ENCODE data around the gene OSBP2. TPM values are rescaled to one million over a fixed set of nuclear protein-coding genes. Genes with fewer than 3 reads are reported as not detected.

OSBP2 gene
- total RNA-seq, 1 donor from 2014 or later: 0.58 TPM

DNA sequence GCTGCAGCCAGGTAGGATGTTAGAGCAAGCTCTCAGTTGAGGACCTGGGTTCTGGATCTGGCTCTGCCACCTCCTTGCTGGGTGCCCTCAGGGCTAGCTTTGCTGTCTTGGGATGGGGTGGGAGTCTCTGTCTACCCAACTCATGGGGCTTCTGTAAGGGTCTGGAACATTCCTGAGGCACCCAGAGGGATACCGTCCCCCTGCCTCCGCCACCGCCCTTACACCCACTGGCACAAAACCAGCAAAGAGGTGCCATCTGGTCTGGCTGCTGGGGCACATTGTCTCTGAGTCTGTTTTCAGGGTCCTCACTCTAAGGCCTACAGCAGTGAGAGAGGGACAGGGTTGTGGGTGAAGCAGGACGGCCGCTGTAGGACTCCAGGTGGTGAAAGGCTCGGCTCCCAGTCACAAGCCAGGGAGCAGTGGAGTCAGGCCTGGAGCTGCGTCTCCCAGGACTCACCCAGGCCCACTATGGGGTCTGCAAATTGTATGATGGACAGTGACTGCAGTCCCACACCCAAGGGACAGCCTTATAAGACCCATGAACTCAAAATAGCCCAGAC is 189.0 kb downstream of the OSBP2 start:
- Histone ChIP-seq H3K27ac (no peak overlapping the region), H3K4me2 (no peak overlapping the region), H3K79me2 (ENCODE audit: low read depth) (no peaks in the 10 kb centered on the region), H3K4me3 (no peak overlapping the region), H2AFZ (replicated peaks) (no peak overlapping the region), H3K4me1 (peaks cover 16% of the 10 kb centered on the region), H4K20me1 (ENCODE audit: low read depth) (no peaks in the 10 kb centered on the region), H3K9ac (no peak overlapping the region), H3K36me3 (no peaks in the 10 kb centered on the region), H3F3A (ENCODE audit: low read depth) (no peaks in the 10 kb centered on the region), H3K9me3 (ENCODE audit: low read depth) (no peaks in the 10 kb centered on the region), H3K27me3 (no peaks in the 10 kb centered on the region)
- Mint-ChIP-seq H3K36me3 (peaks cover 1% of the 10 kb centered on the region), H3K9me3 (no peaks in the 10 kb centered on the region), H3K27me3 (ENCODE audit: insufficient read depth, low read depth) (peaks cover 8% of the 10 kb centered on the region), H3K4me3 (no peak overlapping the region), H3K27ac (no peak overlapping the region), H3K4me1 (peaks cover 10% of the 10 kb centered on the region)
- TF ChIP-seq, protein P1, sequence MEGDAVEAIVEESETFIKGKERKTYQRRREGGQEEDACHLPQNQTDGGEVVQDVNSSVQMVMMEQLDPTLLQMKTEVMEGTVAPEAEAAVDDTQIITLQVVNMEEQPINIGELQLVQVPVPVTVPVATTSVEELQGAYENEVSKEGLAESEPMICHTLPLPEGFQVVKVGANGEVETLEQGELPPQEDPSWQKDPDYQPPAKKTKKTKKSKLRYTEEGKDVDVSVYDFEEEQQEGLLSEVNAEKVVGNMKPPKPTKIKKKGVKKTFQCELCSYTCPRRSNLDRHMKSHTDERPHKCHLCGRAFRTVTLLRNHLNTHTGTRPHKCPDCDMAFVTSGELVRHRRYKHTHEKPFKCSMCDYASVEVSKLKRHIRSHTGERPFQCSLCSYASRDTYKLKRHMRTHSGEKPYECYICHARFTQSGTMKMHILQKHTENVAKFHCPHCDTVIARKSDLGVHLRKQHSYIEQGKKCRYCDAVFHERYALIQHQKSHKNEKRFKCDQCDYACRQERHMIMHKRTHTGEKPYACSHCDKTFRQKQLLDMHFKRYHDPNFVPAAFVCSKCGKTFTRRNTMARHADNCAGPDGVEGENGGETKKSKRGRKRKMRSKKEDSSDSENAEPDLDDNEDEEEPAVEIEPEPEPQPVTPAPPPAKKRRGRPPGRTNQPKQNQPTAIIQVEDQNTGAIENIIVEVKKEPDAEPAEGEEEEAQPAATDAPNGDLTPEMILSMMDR (IDR thresholded peaks at IDR 0.05): no peak
- TF ChIP-seq EZH2 (IDR thresholded peaks at IDR 0.05) (no peak), EZH2phosphoT487 (IDR thresholded peaks at IDR 0.05) (no peak)
- DNase-seq (ENCODE audit: low spot score): no peak

DNA sequence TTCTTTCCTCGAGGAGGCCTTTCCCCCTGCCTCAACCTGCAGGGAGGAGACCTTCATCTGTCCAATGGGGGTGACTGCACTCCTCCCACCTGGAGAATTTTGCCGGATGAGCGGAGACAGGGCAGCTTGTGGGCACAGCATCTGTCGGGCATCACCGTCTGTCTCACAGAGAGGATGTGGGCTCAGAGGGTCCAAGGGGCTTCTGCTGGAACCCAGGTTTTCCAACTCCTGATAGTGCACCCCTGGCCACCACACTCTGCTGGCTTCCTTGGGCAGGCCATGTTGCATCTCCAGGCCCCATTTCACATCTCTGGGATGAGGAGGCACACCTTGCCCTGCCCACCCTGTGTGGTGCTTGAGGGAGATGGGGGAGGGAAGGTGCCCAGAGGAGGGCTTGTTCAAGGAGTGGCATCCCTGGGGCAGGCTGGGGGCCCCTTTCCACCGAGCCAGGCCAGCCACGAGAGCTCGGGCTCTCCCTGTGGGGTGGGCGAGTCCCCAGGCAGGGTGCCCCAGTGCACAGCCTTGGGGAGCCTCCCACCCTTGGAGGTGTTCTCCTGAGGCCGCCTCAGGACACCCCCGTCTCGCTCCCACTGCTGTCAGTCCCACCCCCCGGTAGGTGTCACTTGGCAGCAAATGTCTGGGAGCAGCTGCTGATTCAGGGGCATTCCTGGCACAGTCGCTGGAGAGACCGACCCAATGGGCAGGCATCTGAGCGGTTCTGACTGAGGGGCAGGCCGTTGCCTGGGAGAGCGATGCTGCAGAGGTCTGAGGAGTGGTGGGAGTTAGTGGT is 189.7 kb downstream of the OSBP2 start:
- H2AFZ ChIP-seq (replicated peaks): no peak overlapping the region
- H3K4me3 Mint-ChIP-seq: no peak overlapping the region
- peaks cover 5% of the 10 kb centered on the region for H3K27me3 Mint-ChIP-seq (ENCODE audit: insufficient read depth, low read depth)
- no peaks in the 10 kb centered on the region for H3K36me3 ChIP-seq
- no peak overlapping the region for H3K4me3 ChIP-seq
- H3K27ac Mint-ChIP-seq: no peak overlapping the region
- H3K27ac ChIP-seq: no peak overlapping the region
- H3K4me2 ChIP-seq: no peak overlapping the region
- no peak overlapping the region for H3K9ac ChIP-seq
- DNase-seq (ENCODE audit: low spot score): no peak
- H4K20me1 ChIP-seq (ENCODE audit: low read depth): no peaks in the 10 kb centered on the region
- no peak for TF ChIP-seq EZH2 (IDR thresholded peaks at IDR 0.05)
- TF ChIP-seq, protein P1 (IDR thresholded peaks at IDR 0.05): no peak
- no peak for TF ChIP-seq EZH2phosphoT487 (IDR thresholded peaks at IDR 0.05)
- no peaks in the 10 kb centered on the region for H3K79me2 ChIP-seq (ENCODE audit: low read depth)
- H3K36me3 Mint-ChIP-seq: peaks cover 4% of the 10 kb centered on the region
- H3K4me1 Mint-ChIP-seq: peaks cover 4% of the 10 kb centered on the region
- H3K27me3 ChIP-seq: no peaks in the 10 kb centered on the region
- peaks cover 16% of the 10 kb centered on the region for H3K4me1 ChIP-seq
- H3K9me3 Mint-ChIP-seq: no peaks in the 10 kb centered on the region
- H3K9me3 ChIP-seq (ENCODE audit: low read depth): no peaks in the 10 kb centered on the region
- no peaks in the 10 kb centered on the region for H3F3A ChIP-seq (ENCODE audit: low read depth)

DNA sequence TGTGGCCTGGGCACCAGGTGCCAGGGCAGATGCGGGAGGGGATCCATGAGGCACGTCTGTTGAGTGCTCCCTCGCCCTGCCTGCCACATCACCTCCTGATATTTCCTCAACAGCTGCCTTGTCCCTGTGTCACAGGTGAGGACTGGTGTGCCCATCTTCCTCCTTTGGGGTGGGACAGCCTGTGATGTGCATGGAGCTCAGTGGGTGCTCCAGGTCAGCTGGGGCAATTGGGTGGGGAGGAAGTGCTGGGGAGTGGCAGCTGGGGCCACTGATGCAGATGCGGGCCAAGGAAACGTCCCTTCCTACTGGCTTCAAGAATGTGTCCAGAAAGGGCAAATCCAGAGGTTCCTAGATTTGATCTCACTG is 190.3 kb downstream of the OSBP2 start:
- Histone ChIP-seq H3K79me2 (ENCODE audit: low read depth) (no peaks in the 10 kb centered on the region), H3K36me3 (no peaks in the 10 kb centered on the region), H3K4me3 (no peak overlapping the region), H3K9me3 (ENCODE audit: low read depth) (no peaks in the 10 kb centered on the region), H3K27ac (no peak overlapping the region), H3K27me3 (no peaks in the 10 kb centered on the region), H3K9ac (no peak overlapping the region), H2AFZ (replicated peaks) (no peak overlapping the region), H3K4me2 (no peak overlapping the region), H3F3A (ENCODE audit: low read depth) (no peaks in the 10 kb centered on the region), H3K4me1 (peaks cover 16% of the 10 kb centered on the region), H4K20me1 (ENCODE audit: low read depth) (no peaks in the 10 kb centered on the region)
- Mint-ChIP-seq H3K27ac (no peak overlapping the region), H3K9me3 (no peaks in the 10 kb centered on the region), H3K4me1 (peaks cover 4% of the 10 kb centered on the region), H3K27me3 (ENCODE audit: insufficient read depth, low read depth) (peaks cover 5% of the 10 kb centered on the region), H3K4me3 (no peak overlapping the region), H3K36me3 (peaks cover 4% of the 10 kb centered on the region)
- DNase-seq (ENCODE audit: low spot score): no peak
- TF ChIP-seq, protein P1 (IDR thresholded peaks at IDR 0.05): no peak
- TF ChIP-seq EZH2phosphoT487 (IDR thresholded peaks at IDR 0.05) (no peak), EZH2 (IDR thresholded peaks at IDR 0.05) (no peak)

All from neural progenitor cell (in vitro differentiated cells).